Heart right ventricle (tissue), 16 donors: ENCODE measurements around the gene KRTAP4-11. TPM values are rescaled to one million over a fixed set of nuclear protein-coding genes. Genes with fewer than 3 reads are reported as not detected.
"Not testable (repeated sequence)": the region's sequence is repeated elsewhere in the genome, so short reads cannot be mapped to it uniquely, and the experiment has no call there.

ENCODE experiments used
- ATAC-seq, 8 donors: fragments of 200-7000 bp; cut with Tn5 transposase; one replicate each; pipeline ENCODE4 v1.9.1; 2020; ENCODE audit warnings: mild to moderate bottlenecking in 8 of 8, moderate library complexity in 8 of 8, moderate number of reproducible peaks in 1 of 8
- DNase-seq, 2 donors: peaks; one replicate each; pipeline ENCODE4 v3.0.0-alpha.2; 2020
- H3K27ac ChIP-seq, 10 donors: fragments of 200-600 bp; sonication (generic) in 2 of 10; one replicate each; pipeline versions ENCODE4 v1.5.0 to v1.8.0; 2020 to 2022; ENCODE audit warnings: mild to moderate bottlenecking in 3 of 10
- H3K27me3 ChIP-seq, 7 donors: fragments of 200-600 bp; one replicate each; pipeline ENCODE4 v1.8.0; 2021 to 2022; ENCODE audit warnings: mild to moderate bottlenecking in 2 of 7
- H3K36me3 ChIP-seq, 9 donors: fragments of 200-600 bp; sonication (generic) in 1 of 9; one replicate each; pipeline versions ENCODE4 v1.5.0 to v1.8.0; 2020 to 2022; ENCODE audit warnings: mild to moderate bottlenecking in 2 of 9
- H3K4me1 ChIP-seq, 9 donors: fragments of 200-600 bp; sonication (generic) in 1 of 9; one replicate each; pipeline versions ENCODE4 v1.5.0 to v1.8.0; 2020 to 2022; ENCODE audit warnings: mild to moderate bottlenecking in 4 of 9
- H3K4me3 ChIP-seq, 10 donors: fragments of 200-600 bp; sonication (generic) in 2 of 10; one replicate each; pipeline versions ENCODE4 v1.5.0 to v1.8.0; 2020 to 2022; ENCODE audit warnings: mild to moderate bottlenecking in 7 of 10, moderate library complexity in 2 of 10
- H3K9me3 ChIP-seq, 11 donors: fragments of 200-600 bp in 10 of 11; sonication (generic) in 2 of 11; one replicate each; pipeline versions ENCODE4 v1.5.0 to v1.8.0; 2013 to 2022; ENCODE audit warnings: mild to moderate bottlenecking in 2 of 11, control low read depth in 1 of 11, moderate library complexity in 1 of 11
- CTCF ChIP-seq, 9 donors: fragments of 200-600 bp; sonication (generic) in 2 of 9; IDR thresholded peaks; one replicate each; pipeline versions ENCODE4 v1.5.0 to v1.8.0; 2021 to 2022; ENCODE audit warnings: antibody characterized with exemption in 9 of 9, mild to moderate bottlenecking in 5 of 9, moderate library complexity in 1 of 9
- WGBS, 2 donors: extraction: QIAGEN DNeasy Blood & Tissue Kit; methylation state at CpG; one replicate each; pipeline ENCODE4 v1.1.7; 2013; ENCODE audit warnings: inconsistent platforms in 1 of 2; 5-methylcytosine and 5-hydroxymethylcytosine counted together
- intact Hi-C, 10 donors: fragments of 100-400 bp; cut with DNase I; formaldehyde crosslinking; loops; one replicate each; pipeline versions ENCODE4 v1.11.1 to v1.14.2; 2022
- polyA plus RNA-seq, 2 donors: library from polyadenylated mRNA; stranded (reverse); fragments of 200-250 nt; gene quantifications; one replicate each; pipeline ENCODE4 v1.2.3, GENCODE V29; 2013
- total RNA-seq, 10 donors: library from RNA; stranded (reverse); fragmentation: NEBNext Ultra II Directional in 3 of 10; extraction: Animal tissue kit (Norgen Biotek cat#: 25700) in 3 of 10; gene quantifications; one replicate each; pipeline versions ENCODE4 v1.2.1 to v1.2.4, GENCODE V29; 2021 to 2023
- donor health status: Arrhythmogenic right ventricular cardiomyopathy.
- donor health status: ischemic (EF 13 %, LVEDD 7.1; RV severe dilation, severe dysfunction).
- donor health status: healthy with polysubstance abuse.
- donor health status: DM: no; HTN: yes; CAD: no.
- donor health status: DM: no; HTN: no; CAD: no.
- donor health status: ischemic (EF 25% LVEDD 6.9; RV normal size, moderate dysfunction).
- donor health status: ischemic (EF 25% LVEDD 5.7; RV mildly dilated, moderate dysfunction).
- donor health status: healthy.
- donor health status: DM: yes; HTN: yes; CAD: no.
- donor health status: Ischemic cardiomyopathy.
- donor health status: ischemic (EF 35%, LVEDD 5.7; RV mildly dilated, moderate dysfunction).
- donor health status: nonischemic (EF 11% LVEDD 7.7; RV severe dilation, severe dysfunction).
- donor health status: DM: yes; HTN: yes; CAD: no.
- donor health status: PGD.
- donor health status: ischemic (EF 29% LVEDD 5.4; RV normal size, mild dysfunction).
- donor health status: nonischemic (EF 23%, LVEDD 6.1; RV moderate dilation, normal function).

Gene KRTAP4-11
- total and polyA plus RNA-seq, 12 donors = not detected

- H3K4me3 ChIP-seq = no peak within 1 kb of the TSS
- intact Hi-C loops = no loop called here
- ATAC-seq = no peak
- no peak for DNase-seq
- no peaks in the 10 kb centered on the region for H3K36me3 ChIP-seq
- no peak for TF ChIP-seq CTCF (IDR thresholded peaks at IDR 0.05)
- no peaks in the 10 kb centered on the region for H3K9me3 ChIP-seq
- WGBS, 2 donors = 62 to 63% methylated on average over 4 of the region's 4 CpGs
- no peak within 1 kb of the TSS for H3K27ac ChIP-seq
- no peaks in the 10 kb centered on the region for H3K4me1 ChIP-seq
- H3K27me3 ChIP-seq = peaks cover 0 to 32% (median 12%) of the 10 kb centered on the region in 7 donors
Observed at GRCh38 chr17:41098042-41098441, 20.1 kb downstream of the KRTAP4-11 start, which contains the start of gene KRTAP4-8. Gene KRTAP4-8, minus strand, starts transcription at chr17:41098142. Its CDS starts 58 bp downstream, at chr17:41098084.

- ATAC-seq (no peak), DNase-seq (no peak)
- Histone ChIP-seq H3K27ac (no peak overlapping the region), H3K4me3 (no peak overlapping the region), H3K4me1 (no peaks in the 10 kb centered on the region), H3K36me3 (no peaks in the 10 kb centered on the region), H3K9me3 (no peaks in the 10 kb centered on the region), H3K27me3 (peaks cover 0 to 32% (median 12%) of the 10 kb centered on the region in 7 donors)
- intact Hi-C loops = no loop called here
- no peak for TF ChIP-seq CTCF (IDR thresholded peaks at IDR 0.05)
- 79% methylated on average over 7 of the region's 7 CpGs for WGBS, 2 donors
Observed at GRCh38 chr17:41096055-41096454, 22.1 kb downstream of the KRTAP4-11 start.

- H3K4me1 ChIP-seq, DNase-seq, intact Hi-C loops, H3K27ac ChIP-seq, H3K27me3 ChIP-seq, H3K4me3 ChIP-seq, ATAC-seq, H3K9me3 ChIP-seq, H3K36me3 ChIP-seq: not testable (repeated sequence)
- 58% methylated on average over 4 of the region's 4 CpGs for WGBS, 2 donors
Observed at GRCh38 chr17:41088760-41089352, 29.3 kb downstream of the KRTAP4-11 start.

- 76 to 78% methylated on average over 14 of the region's 14 CpGs for WGBS, 2 donors
- not testable (repeated sequence) for H3K27ac ChIP-seq, H3K9me3 ChIP-seq, H3K4me1 ChIP-seq, ATAC-seq, H3K4me3 ChIP-seq, H3K36me3 ChIP-seq, DNase-seq
- intact Hi-C loops = loop anchor here in 1 of 10 donors (5.0 kb wide), 1 partner anchor 83 kb away; the partner anchor contains the start of gene KRTAP4-3
- H3K27me3 ChIP-seq = peaks cover 0 to 16% (median 4%) of the 10 kb centered on the region in 7 donors
Observed at GRCh38 chr17:41084100-41084856, 33.9 kb downstream of the KRTAP4-11 start, which contains the start of gene KRTAP4-7. Gene KRTAP4-7, plus strand, starts transcription at chr17:41084150. Its CDS starts 57 bp downstream, at chr17:41084207.

- not testable (repeated sequence) for H3K9me3 ChIP-seq, H3K27ac ChIP-seq, H3K36me3 ChIP-seq, ATAC-seq, H3K4me3 ChIP-seq, DNase-seq, H3K4me1 ChIP-seq
- intact Hi-C loops = loop anchor here in 1 of 10 donors (5.0 kb wide), 1 partner anchor 84 kb away; the partner anchor contains the start of gene KRTAP4-3
- peaks cover 0 to 23% (median 4%) of the 10 kb centered on the region in 7 donors for H3K27me3 ChIP-seq
- 77 to 78% methylated on average over 2 of the region's 2 CpGs for WGBS, 2 donors
Observed at GRCh38 chr17:41083427-41083826, 34.7 kb downstream of the KRTAP4-11 start.
